Large intestine (tissue), 3 donors: ENCODE measurements around the gene TGFBI. TPM values are rescaled to one million over a fixed set of nuclear protein-coding genes. Genes with fewer than 3 reads are reported as not detected.

Experiments
- DNase-seq, 2 donors: peaks; one replicate each; pipeline versions ENCODE4 v3.0.0 to v3.0.0-alpha.2; 2013
- H3K27ac ChIP-seq: one replicate; pipeline ENCODE4 v1.5.1; 2013; ENCODE audit warnings: low read length
- H3K27me3 ChIP-seq: 2 replicates; pipeline ENCODE4 v1.6.1; 2013; ENCODE audit warnings: low read length; ENCODE audit not compliant: control insufficient read depth, insufficient read depth
- H3K36me3 ChIP-seq: 2 replicates; pipeline ENCODE4 v1.6.1; 2013; ENCODE audit warnings: low read length; ENCODE audit not compliant: control insufficient read depth, insufficient read depth
- H3K4me1 ChIP-seq: one replicate; pipeline ENCODE4 v1.6.1; 2013; ENCODE audit warnings: low read length; ENCODE audit not compliant: control insufficient read depth, insufficient read depth
- H3K4me3 ChIP-seq: one replicate; pipeline ENCODE4 v1.5.1; 2013; ENCODE audit warnings: low read length
- H3K9me3 ChIP-seq: one replicate; pipeline ENCODE4 v1.6.1; 2013; ENCODE audit warnings: mild to moderate bottlenecking, low read depth, low read length, moderate library complexity; ENCODE audit not compliant: control insufficient read depth
- WGBS: methylation state at CpG from one replicate; pipeline ENCODE4 v1.1.5; 2013; ENCODE audit warnings: low lambda C conversion rate; ENCODE audit not compliant: insufficient coverage; 5-methylcytosine and 5-hydroxymethylcytosine counted together
- polyA plus RNA-seq: library from polyadenylated mRNA; unstranded; fragments of 120-200 nt; gene quantifications from one replicate; pipeline ENCODE4 v1.2.1, GENCODE V29; 2013

The TGFBI gene
- polyA plus RNA-seq, 1 donor, result 99.6 TPM

DNA sequence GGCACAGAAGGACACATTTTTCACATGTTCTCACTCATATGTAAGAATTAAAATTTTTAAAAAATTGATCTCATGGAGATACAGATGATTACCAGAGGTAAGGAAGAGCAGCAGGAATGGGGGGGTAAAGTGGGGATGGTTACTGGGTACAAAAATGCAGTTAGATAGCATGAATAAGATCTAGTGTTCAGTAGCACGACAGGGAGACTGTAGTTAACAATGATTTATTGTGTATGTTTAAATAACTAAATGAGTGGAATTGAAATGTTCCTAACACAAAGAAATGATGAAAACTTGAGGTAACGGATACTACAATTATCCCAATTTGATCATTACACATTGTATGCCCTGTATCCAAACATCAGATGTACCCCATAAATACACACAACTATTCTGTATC lies 15.2 kb upstream of the TGFBI start:
- Histone ChIP-seq H3K4me1 (no peaks in the 10 kb centered on the region), H3K4me3 (no peak overlapping the region), H3K9me3 (no peaks in the 10 kb centered on the region), H3K27me3 (no peaks in the 10 kb centered on the region), H3K27ac (no peak overlapping the region), H3K36me3 (no peaks in the 10 kb centered on the region)
- WGBS, result 56% methylated on average over 1 of the region's 2 CpGs
- DNase-seq, result no peak

DNA sequence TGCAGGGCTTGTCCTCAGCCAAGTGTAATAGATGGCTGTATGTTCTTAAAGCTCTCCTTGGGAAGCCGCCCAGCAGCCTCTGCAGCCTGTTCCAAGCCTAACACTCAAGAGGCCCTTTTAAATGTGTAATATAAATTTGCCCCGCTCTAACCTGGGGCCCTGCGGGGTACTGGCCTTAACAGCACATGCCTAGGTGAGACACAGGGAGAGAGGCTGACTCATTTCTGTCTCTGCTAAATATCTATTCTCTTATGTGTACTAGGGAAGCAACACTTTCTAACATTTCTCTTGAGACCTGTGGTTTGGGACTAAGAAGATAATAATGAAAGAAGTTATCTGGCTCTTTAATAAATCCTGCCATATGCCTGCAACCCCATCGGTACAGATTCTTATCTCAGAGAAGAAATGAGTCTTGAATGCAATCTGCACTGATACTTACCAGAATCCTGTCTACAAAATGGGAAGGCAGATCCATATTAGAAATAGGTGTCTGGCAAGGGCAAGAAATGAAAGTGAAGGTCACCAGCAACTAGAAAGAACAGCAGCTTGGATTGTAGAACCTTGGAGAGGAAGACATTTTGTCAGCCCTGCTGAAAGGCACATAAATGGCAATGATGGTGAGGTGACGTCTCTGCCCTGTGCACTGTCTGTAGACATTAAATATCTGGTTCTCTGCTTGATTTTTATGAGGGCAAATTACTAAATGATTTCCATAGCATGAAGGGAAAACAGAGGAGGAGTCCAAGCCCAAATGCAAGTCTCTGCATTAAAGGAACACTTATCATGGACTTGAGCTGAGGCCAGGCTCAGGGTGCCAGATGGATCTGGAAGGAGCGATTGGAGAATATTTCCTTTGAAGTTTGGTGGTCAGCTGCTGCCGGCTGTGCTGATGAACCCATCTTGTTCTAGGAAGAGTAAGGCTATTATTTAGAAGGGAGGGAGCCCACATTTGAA lies 14.5 kb upstream of the TGFBI start:
- Histone ChIP-seq H3K4me1 (peaks cover 3% of the 10 kb centered on the region), H3K27me3 (peaks cover 2% of the 10 kb centered on the region), H3K9me3 (no peaks in the 10 kb centered on the region), H3K4me3 (no peak overlapping the region), H3K36me3 (no peaks in the 10 kb centered on the region), H3K27ac (no peak overlapping the region)
- WGBS, result no CpG with 5 or more reads among the region's 7 CpGs
- DNase-seq, result no peak

DNA sequence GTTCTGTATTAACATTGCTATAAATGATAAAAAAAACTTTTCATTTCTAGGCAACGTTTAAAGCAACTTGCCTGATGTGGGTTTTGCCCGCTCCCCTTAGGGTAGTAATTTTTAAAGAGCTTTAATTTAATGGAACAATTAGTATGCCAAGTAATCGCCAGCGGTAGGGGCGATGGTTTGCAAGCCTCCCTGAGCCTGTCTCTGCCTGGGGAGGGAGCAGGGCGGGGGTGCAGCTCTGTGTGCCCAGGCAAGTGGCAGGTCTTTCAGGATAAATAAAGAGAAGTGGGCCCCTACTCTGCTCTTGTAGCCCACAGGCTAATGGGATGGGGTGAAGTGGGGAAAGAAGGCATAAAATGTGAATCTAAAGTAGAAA lies 13.8 kb upstream of the TGFBI start:
- DNase-seq, result no peak
- H3K4me1 ChIP-seq, result peaks cover 6% of the 10 kb centered on the region
- peaks cover 2% of the 10 kb centered on the region for H3K27me3 ChIP-seq
- H3K27ac ChIP-seq, result no peak overlapping the region
- no peaks in the 10 kb centered on the region for H3K9me3 ChIP-seq
- no peaks in the 10 kb centered on the region for H3K36me3 ChIP-seq
- no CpG with 5 or more reads among the region's 6 CpGs for WGBS
- no peak overlapping the region for H3K4me3 ChIP-seq

DNA sequence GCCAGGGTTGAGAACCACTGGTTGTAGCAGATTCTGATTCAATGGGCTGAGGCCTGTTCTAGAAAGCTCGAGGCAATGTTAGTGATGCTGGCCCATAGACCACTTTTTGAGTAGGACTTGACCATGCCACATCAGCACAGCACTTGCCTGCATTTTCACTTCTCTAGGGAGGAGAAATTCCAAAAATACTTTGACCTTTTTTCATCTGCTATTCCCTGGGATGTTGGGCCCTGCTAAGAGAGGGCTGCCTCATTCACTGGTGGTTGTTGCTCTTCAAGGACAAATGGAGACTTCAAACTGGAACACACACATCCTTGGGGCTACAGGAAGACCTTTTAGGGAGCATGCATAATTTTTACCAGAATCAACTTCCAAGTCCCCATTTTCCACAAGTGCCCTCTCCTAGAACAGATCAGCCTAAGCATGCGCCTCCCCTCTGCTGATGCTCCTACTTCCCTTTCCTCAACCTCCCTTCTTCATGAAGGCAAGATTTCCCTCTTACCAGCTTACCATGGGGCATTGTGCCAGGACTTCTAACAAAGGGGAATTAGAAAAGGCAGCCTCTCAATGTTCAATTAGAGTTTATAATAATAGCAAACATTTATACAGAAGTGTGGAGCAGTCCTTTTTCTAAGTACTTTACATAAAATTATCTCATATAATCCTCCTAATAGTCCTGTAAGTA lies 12.7 kb upstream of the TGFBI start:
- Histone ChIP-seq H3K36me3 (no peaks in the 10 kb centered on the region), H3K27me3 (peaks cover 2% of the 10 kb centered on the region), H3K4me3 (no peak overlapping the region), H3K27ac (no peak overlapping the region), H3K4me1 (peaks cover 12% of the 10 kb centered on the region), H3K9me3 (no peaks in the 10 kb centered on the region)
- DNase-seq, result no peak
- WGBS, result 100% methylated on average over 1 of the region's 2 CpGs

DNA sequence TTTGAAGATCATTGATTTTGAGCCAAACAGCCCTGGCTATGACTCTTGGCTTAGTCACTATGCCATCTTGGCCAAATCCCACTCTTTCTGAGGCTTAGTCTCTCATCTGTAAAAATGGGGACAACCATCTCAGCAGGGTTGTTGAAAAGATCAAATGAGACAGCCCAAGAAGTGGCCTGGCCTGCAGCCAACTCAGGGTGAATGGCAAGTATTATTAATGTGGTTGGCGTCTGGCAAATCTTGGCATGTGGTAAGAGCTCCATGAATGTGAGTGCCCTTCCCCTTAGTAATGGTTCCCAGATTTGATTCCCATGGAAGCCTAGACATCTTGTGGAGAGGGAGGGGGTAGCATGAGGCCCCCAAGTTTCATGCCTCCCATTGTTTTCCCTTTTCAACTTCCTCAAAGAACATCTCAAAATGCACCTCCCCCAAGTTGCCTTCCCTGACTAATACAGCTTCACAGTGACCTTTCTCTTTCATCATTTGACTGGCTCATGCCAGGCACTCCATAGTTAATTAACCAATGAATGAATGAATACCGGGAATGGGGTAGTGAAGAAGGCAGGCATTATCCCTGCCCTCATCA lies 11.8 kb upstream of the TGFBI start:
- peaks cover 12% of the 10 kb centered on the region for H3K4me1 ChIP-seq
- H3K27ac ChIP-seq, result no peak overlapping the region
- H3K9me3 ChIP-seq, result no peaks in the 10 kb centered on the region
- DNase-seq, result no peak
- no peaks in the 10 kb centered on the region for H3K36me3 ChIP-seq
- no peak overlapping the region for H3K4me3 ChIP-seq
- peaks cover 2% of the 10 kb centered on the region for H3K27me3 ChIP-seq
- no CpG with 5 or more reads among the region's 2 CpGs for WGBS

DNA sequence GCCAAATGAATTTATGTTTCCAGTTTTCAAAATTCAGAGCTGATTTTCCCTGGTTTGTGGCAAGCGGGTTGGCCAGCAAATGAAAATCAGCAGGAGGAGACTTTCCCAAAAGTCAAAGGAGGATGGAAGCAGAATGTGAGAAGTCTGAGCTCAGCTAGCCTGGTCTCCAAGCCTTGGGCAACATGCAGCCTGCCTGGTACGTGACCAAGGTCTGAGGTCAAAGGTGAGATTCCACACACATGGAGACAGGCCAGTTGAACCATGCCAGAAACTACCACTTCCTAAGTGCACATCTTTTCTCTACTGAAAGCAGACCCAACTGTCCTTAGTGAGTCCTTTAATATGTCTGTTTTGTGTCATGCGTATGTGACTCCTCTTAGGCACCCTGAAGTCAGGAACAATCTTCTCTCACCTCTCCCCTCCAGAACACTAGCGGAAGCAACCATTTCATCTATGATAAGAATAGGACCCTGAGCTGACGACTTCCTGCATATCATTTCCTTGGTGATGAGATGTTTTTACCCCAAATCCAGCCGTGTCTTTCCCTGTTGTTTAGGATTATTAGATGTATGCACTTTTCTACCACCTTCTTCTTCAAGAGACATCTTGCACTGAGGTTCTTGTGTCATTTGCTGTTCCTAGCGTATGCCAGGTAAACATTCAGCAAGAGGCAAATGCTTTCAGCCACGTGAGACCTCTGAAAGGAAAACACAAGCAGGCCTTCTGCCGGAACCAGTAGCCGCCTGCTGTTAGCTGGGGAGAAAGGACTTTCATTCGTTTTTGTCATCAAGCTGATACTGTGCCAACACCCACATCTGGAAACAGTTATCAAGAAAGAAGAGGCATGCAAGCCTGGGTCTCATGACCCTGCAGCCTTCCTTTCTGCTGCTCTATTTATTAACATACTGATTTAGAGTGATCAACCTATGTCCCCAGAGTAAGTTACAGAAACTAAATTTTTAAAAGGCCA lies 9.7 kb upstream of the TGFBI start:
- no peak overlapping the region for H3K4me3 ChIP-seq
- peak overlapping the region; percentile 19 for H3K27ac ChIP-seq
- WGBS, result 100% methylated on average over 2 of the region's 11 CpGs
- H3K27me3 ChIP-seq, result peaks cover 8% of the 10 kb centered on the region
- no peaks in the 10 kb centered on the region for H3K9me3 ChIP-seq
- no peaks in the 10 kb centered on the region for H3K36me3 ChIP-seq
- peak; percentile 48 to 55 for DNase-seq
- peaks cover 12% of the 10 kb centered on the region for H3K4me1 ChIP-seq

DNA sequence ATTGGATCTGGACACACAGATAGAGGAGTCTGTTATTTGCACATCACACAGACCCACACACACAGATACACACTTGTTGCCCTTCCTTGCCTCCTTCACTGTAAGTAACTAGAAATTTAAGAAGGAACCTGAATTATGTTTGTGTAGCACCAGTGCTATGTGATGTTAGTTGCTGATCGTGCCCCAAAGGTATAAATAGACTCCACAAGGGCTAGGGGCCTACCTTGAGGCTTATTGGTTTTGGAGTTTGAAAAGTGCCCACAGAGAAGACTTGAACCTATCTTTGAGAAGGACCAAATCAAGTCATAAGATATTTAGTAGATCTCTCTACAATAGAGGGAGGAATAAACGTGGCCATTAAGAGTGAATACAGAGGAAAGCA lies 8.8 kb upstream of the TGFBI start:
- Histone ChIP-seq H3K4me3 (no peak overlapping the region), H3K27ac (peak overlapping the region; percentile 31), H3K9me3 (no peaks in the 10 kb centered on the region), H3K36me3 (no peaks in the 10 kb centered on the region), H3K4me1 (peaks cover 12% of the 10 kb centered on the region), H3K27me3 (peaks cover 8% of the 10 kb centered on the region)
- WGBS, result no CpG with 5 or more reads among the region's 2 CpGs
- DNase-seq, result no peak

DNA sequence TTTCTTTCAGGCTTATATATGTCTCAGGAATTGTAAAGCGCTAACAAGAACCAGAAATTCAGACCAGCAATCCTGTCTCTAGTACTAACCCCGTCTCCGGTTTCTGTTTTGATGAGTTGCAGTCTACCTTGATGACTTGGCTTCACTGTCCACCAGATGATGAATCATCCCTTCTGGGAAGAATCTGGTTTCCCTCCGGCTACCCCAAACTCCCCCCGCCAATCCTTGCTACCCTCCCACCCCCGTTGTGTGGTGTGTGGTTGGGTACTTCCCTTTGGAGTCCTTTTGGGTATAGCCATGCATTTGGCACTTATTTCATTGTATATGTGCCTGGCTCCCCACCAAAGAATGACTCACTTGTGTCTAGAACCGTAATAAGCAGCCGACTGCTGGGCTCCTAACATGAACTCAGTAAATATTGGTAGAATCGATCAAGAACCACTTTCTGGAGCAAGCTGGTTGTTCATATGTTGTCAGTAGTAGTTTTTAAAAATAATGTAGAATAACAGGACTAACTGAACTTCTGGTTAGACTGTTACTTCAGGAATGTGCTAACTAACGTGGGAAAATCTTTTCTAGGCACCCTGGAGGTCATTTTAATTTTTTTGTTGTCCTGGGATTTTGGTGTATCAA lies 8.3 kb upstream of the TGFBI start:
- H3K4me3 ChIP-seq, result no peak overlapping the region
- H3K27me3 ChIP-seq, result peaks cover 8% of the 10 kb centered on the region
- H3K27ac ChIP-seq, result peak overlapping the region; percentile 31
- no CpG with 5 or more reads among the region's 10 CpGs for WGBS
- DNase-seq, result no peak
- no peaks in the 10 kb centered on the region for H3K36me3 ChIP-seq
- H3K9me3 ChIP-seq, result no peaks in the 10 kb centered on the region
- H3K4me1 ChIP-seq, result peaks cover 12% of the 10 kb centered on the region

DNA sequence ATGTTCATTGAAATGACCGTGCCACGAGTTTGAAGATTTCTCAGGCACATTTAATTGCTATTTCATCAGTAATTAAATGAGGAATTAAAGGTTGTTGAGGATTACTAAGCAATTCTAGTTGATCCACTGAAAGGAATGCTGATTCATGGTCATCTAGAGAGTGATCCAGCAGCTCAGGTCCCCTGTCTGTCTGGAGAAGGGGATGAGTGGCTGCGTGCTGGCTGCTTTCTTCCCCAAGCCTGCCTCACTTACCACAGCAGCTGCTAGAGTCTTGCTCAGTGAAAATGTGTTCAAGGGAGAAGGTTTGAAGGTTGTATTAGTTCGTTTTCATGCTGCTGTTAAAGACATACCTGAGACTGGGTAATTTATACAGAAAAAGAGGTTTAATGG lies 7.8 kb upstream of the TGFBI start:
- Histone ChIP-seq H3K9me3 (no peaks in the 10 kb centered on the region), H3K36me3 (no peaks in the 10 kb centered on the region), H3K27ac (no peak overlapping the region), H3K27me3 (peaks cover 8% of the 10 kb centered on the region), H3K4me1 (peaks cover 12% of the 10 kb centered on the region), H3K4me3 (no peak overlapping the region)
- no peak for DNase-seq
- WGBS, result 100% methylated on average over 3 of the region's 4 CpGs
